HL-60/S4 treated with retinoic acid at 250 ng/mL for 4 days and 3 days (cell line): ENCODE measurements around the gene NPDC1.

Source experiments
- in situ Hi-C: fragments of 300-500 bp; cut with MboI; formaldehyde crosslinking; loops from 2 replicates; pipeline ENCODE4 v1.7.0; 2022; ENCODE audit warnings: low sequenced_read_pairs

Gene NPDC1

GRCh38 chr9:137042751-137043727 lies 2.9 kb downstream of the NPDC1 start:
- in situ Hi-C loops: loop anchor here (25.0 kb wide), 1 partner anchor 256 kb away; the partner anchor contains the start of genes CCDC183 and TMEM141

- in situ Hi-C loops: loop anchor here (25.0 kb wide), 1 partner anchor 254 kb away; the partner anchor contains the start of genes CCDC183 and TMEM141
These were observed 4.9 kb downstream of the NPDC1 start for GRCh38 chr9:137041124-137041523.

- in situ Hi-C loops: loop anchor here (25.0 kb wide), 1 partner anchor 253 kb away; the partner anchor contains the start of genes CCDC183 and TMEM141
These were observed 5.4 kb downstream of the NPDC1 start for GRCh38 chr9:137040568-137040967.

GRCh38 chr9:137039611-137040366 lies 6.2 kb downstream of the NPDC1 start:
- in situ Hi-C loops: loop anchor here (25.0 kb wide), 1 partner anchor 252 kb away; the partner anchor contains the start of genes CCDC183 and TMEM141

- in situ Hi-C loops: loop anchor here (25.0 kb wide), 1 partner anchor 252 kb away; the partner anchor contains the start of genes CCDC183 and TMEM141
These were observed 7.1 kb downstream of the NPDC1 start for GRCh38 chr9:137038916-137039315.

GRCh38 chr9:137037483-137037882 lies 8.5 kb downstream of the NPDC1 start:
- in situ Hi-C loops: loop anchor here (25.0 kb wide), 1 partner anchor 250 kb away; the partner anchor contains the start of genes CCDC183 and TMEM141

GRCh38 chr9:137037035-137037434 lies 8.9 kb downstream of the NPDC1 start:
- in situ Hi-C loops: loop anchor here (25.0 kb wide), 1 partner anchor 250 kb away; the partner anchor contains the start of genes CCDC183 and TMEM141

GRCh38 chr9:137035937-137036336 lies 10.0 kb downstream of the NPDC1 start:
- in situ Hi-C loops: loop anchor here (25.0 kb wide), 1 partner anchor 249 kb away; the partner anchor contains the start of genes CCDC183 and TMEM141

GRCh38 chr9:137035507-137035834 lies 10.5 kb downstream of the NPDC1 start:
- in situ Hi-C loops: loop anchor here (25.0 kb wide), 1 partner anchor 248 kb away; the partner anchor contains the start of genes CCDC183 and TMEM141

GRCh38 chr9:137034709-137035506 lies 11.1 kb downstream of the NPDC1 start:
- in situ Hi-C loops: loop anchor here (25.0 kb wide), 1 partner anchor 248 kb away; the partner anchor contains the start of genes CCDC183 and TMEM141

GRCh38 chr9:137034039-137034708 lies 11.8 kb downstream of the NPDC1 start:
- in situ Hi-C loops: loop anchor here (25.0 kb wide), 1 partner anchor 247 kb away; the partner anchor contains the start of genes CCDC183 and TMEM141

GRCh38 chr9:137033481-137033880 lies 12.5 kb downstream of the NPDC1 start:
- in situ Hi-C loops: loop anchor here (25.0 kb wide), 1 partner anchor 246 kb away; the partner anchor contains the start of genes CCDC183 and TMEM141

GRCh38 chr9:137032858-137033257 lies 13.1 kb downstream of the NPDC1 start:
- in situ Hi-C loops: loop anchor here (25.0 kb wide), 1 partner anchor 246 kb away; the partner anchor contains the start of genes CCDC183 and TMEM141

- in situ Hi-C loops: loop anchor here (25.0 kb wide), 1 partner anchor 245 kb away; the partner anchor contains the start of genes CCDC183 and TMEM141
These were observed 13.9 kb downstream of the NPDC1 start, which contains the start of gene FUT7 for GRCh38 chr9:137031904-137032640. Gene FUT7, minus strand, starts transcription at chr9:137032088. Its CDS starts 97 bp downstream, at chr9:137031991.

GRCh38 chr9:137030538-137031527 lies 15.1 kb downstream of the NPDC1 start:
- in situ Hi-C loops: loop anchor here (25.0 kb wide), 1 partner anchor 244 kb away; the partner anchor contains the start of genes CCDC183 and TMEM141

- in situ Hi-C loops: loop anchor here (25.0 kb wide), 1 partner anchor 243 kb away; the partner anchor contains the start of genes CCDC183 and TMEM141
These were observed 16.0 kb downstream of the NPDC1 start for GRCh38 chr9:137030006-137030405.
